H9 (cell line): Measurements from ENCODE around the gene R3HDM2. TPM values are rescaled to one million over a fixed set of nuclear protein-coding genes. Genes with fewer than 3 reads are reported as not detected.
"Not testable (repeated sequence)": the region's sequence is repeated elsewhere in the genome, so short reads cannot be mapped to it uniquely, and the experiment has no call there.

Source experiments
- DNase-seq: peaks from one replicate; pipeline ENCODE4 v3.0.0-alpha.2; 2017
- H2AFZ ChIP-seq: one replicate; pipeline ENCODE4 v1.6.1; 2013; ENCODE audit warnings: mild to moderate bottlenecking, low read length, control low read depth, moderate library complexity
- H2AK5ac ChIP-seq: 2 replicates; pipeline ENCODE4 v1.6.1; 2013; ENCODE audit warnings: low read length, control low read depth, mixed read lengths; ENCODE audit not compliant: insufficient read length
- H2BK120ac ChIP-seq: one replicate; pipeline ENCODE4 v1.6.1; 2013; ENCODE audit warnings: low read depth, mild to moderate bottlenecking, low read length, control low read depth, inconsistent platforms; ENCODE audit not compliant: poor library complexity, severe bottlenecking
- H2BK12ac ChIP-seq: 2 replicates; pipeline ENCODE4 v1.6.1; 2013; ENCODE audit warnings: low read length, control low read depth, mixed read lengths, low read depth; ENCODE audit not compliant: insufficient read length
- H2BK15ac ChIP-seq: 2 replicates; pipeline ENCODE4 v1.6.1; 2013; ENCODE audit warnings: low read depth, low read length, control low read depth
- H2BK20ac ChIP-seq: one replicate; pipeline ENCODE4 v1.6.1; 2013; ENCODE audit warnings: low read depth, mild to moderate bottlenecking, low read length, control low read depth, inconsistent platforms; ENCODE audit not compliant: poor library complexity, severe bottlenecking
- H2BK5ac ChIP-seq: 2 replicates; pipeline ENCODE4 v1.6.1; 2013; ENCODE audit warnings: low read length, control low read depth, mixed read lengths; ENCODE audit not compliant: insufficient read length
- H3K14ac ChIP-seq: 2 replicates; pipeline ENCODE4 v1.6.1; 2013; ENCODE audit warnings: low read length, control low read depth; ENCODE audit not compliant: insufficient read depth
- H3K18ac ChIP-seq: 2 replicates; pipeline ENCODE4 v1.6.1; 2013; ENCODE audit warnings: low read depth, mild to moderate bottlenecking, mixed read lengths, low read length, control low read depth; ENCODE audit not compliant: insufficient read length
- H3K23ac ChIP-seq: 2 replicates; pipeline ENCODE4 v1.6.1; 2013; ENCODE audit warnings: low read length, control low read depth, mixed read lengths, low read depth; ENCODE audit not compliant: insufficient read length
- H3K23me2 ChIP-seq: 2 replicates; pipeline ENCODE4 v1.6.1; 2013; ENCODE audit warnings: low read depth, mild to moderate bottlenecking, mixed read lengths, low read length, control low read depth; ENCODE audit not compliant: insufficient read length, poor library complexity, severe bottlenecking
- H3K27ac ChIP-seq: 2 replicates; pipeline ENCODE4 v1.5.1; 2013; ENCODE audit warnings: low read length, control low read depth, mixed read lengths, low read depth; ENCODE audit not compliant: insufficient read length
- H3K27me3 ChIP-seq: 2 replicates; pipeline ENCODE4 v1.6.1; 2013; ENCODE audit warnings: low read length, control low read depth, inconsistent platforms; ENCODE audit not compliant: insufficient read depth
- H3K4ac ChIP-seq: 2 replicates; pipeline ENCODE4 v1.6.1; 2013; ENCODE audit warnings: low read depth, mild to moderate bottlenecking, control low read depth, inconsistent platforms, low read length, moderate library complexity
- H3K4me1 ChIP-seq: 2 replicates; pipeline ENCODE4 v1.6.1; 2013; ENCODE audit warnings: low read length, control low read depth, inconsistent platforms; ENCODE audit not compliant: insufficient read depth
- H3K4me2 ChIP-seq: 2 replicates; pipeline ENCODE4 v1.6.1; 2013; ENCODE audit warnings: low read length, control low read depth, mixed read lengths; ENCODE audit not compliant: insufficient read length, insufficient read depth
- H3K56ac ChIP-seq: 2 replicates; pipeline ENCODE4 v1.6.1; 2013; ENCODE audit warnings: low read depth, mild to moderate bottlenecking, mixed read lengths, low read length, control low read depth; ENCODE audit not compliant: insufficient read length
- H3K79me1 ChIP-seq: 2 replicates; pipeline ENCODE4 v1.6.1; 2013; ENCODE audit warnings: low read depth, mild to moderate bottlenecking, moderate library complexity, low read length, control low read depth, inconsistent platforms; ENCODE audit not compliant: insufficient read depth, poor library complexity, severe bottlenecking
- H3K79me2 ChIP-seq: 2 replicates; pipeline ENCODE4 v1.6.1; 2013; ENCODE audit warnings: low read length, control low read depth, inconsistent platforms; ENCODE audit not compliant: insufficient read depth
- H3K9ac ChIP-seq: 2 replicates; pipeline ENCODE4 v1.6.1; 2013; ENCODE audit warnings: low read length, control low read depth, mixed read lengths; ENCODE audit not compliant: insufficient read length; ENCODE audit errors: extremely low read depth
- H3K9me3 ChIP-seq: one replicate; pipeline ENCODE4 v1.6.1; 2013; ENCODE audit warnings: low read depth, low read length, inconsistent platforms; ENCODE audit not compliant: control insufficient read depth
- H3T11ph ChIP-seq: one replicate; pipeline ENCODE4 v1.6.1; 2013; ENCODE audit warnings: mild to moderate bottlenecking, low read length, control low read depth, inconsistent platforms
- H4K20me1 ChIP-seq: one replicate; pipeline ENCODE4 v1.6.1; 2013; ENCODE audit not compliant: control insufficient read depth, insufficient read length, insufficient read depth
- H4K5ac ChIP-seq: 2 replicates; pipeline ENCODE4 v1.6.1; 2013; ENCODE audit warnings: low read depth, mild to moderate bottlenecking, mixed read lengths, low read length, control low read depth; ENCODE audit not compliant: insufficient read length
- H4K8ac ChIP-seq: replicated peaks from 2 replicates; pipeline ENCODE4 v1.6.1; 2013; ENCODE audit warnings: low read length, control low read depth, mixed read lengths, low read depth; ENCODE audit not compliant: insufficient read length
- H4K91ac ChIP-seq: 2 replicates; pipeline ENCODE4 v1.6.1; 2013; ENCODE audit warnings: low read depth, mild to moderate bottlenecking, moderate library complexity, mixed read lengths, low read length, control low read depth; ENCODE audit not compliant: insufficient read length
- H3K27ac Mint-ChIP-seq, 3 experiments: 2 replicates in 2 of 3; 3 replicates in 1 of 3; pipeline ENCODE4 v1.8.0; 2020 to 2021; ENCODE audit warnings: mixed read lengths in 3 of 3, mild to moderate bottlenecking in 1 of 3, moderate library complexity in 1 of 3
- H3K27me3 Mint-ChIP-seq: 2 replicates; pipeline ENCODE4 v1.8.0; 2021; ENCODE audit warnings: low read depth, mild to moderate bottlenecking, moderate library complexity, mixed read lengths
- H3K36me3 Mint-ChIP-seq, 3 experiments: 2 replicates in 2 of 3; 3 replicates in 1 of 3; pipeline ENCODE4 v1.8.0; 2020 to 2021; ENCODE audit warnings: low read depth in 3 of 3, mixed read lengths in 3 of 3; ENCODE audit not compliant: insufficient read depth in 1 of 3
- H3K4me1 Mint-ChIP-seq, 2 experiments: 2 replicates each; pipeline ENCODE4 v1.8.0; 2020; ENCODE audit warnings: mixed read lengths in 2 of 2
- H3K4me3 Mint-ChIP-seq, 2 experiments: 2 replicates in 1 of 2; 3 replicates in 1 of 2; pipeline ENCODE4 v1.8.0; 2020 to 2021; ENCODE audit warnings: mild to moderate bottlenecking in 2 of 2, mixed read lengths in 2 of 2, moderate library complexity in 1 of 2
- H3K9me3 Mint-ChIP-seq, 2 experiments: 2 replicates in 1 of 2; 3 replicates in 1 of 2; pipeline ENCODE4 v1.8.0; 2020; ENCODE audit warnings: mild to moderate bottlenecking in 2 of 2, mixed read lengths in 2 of 2, moderate library complexity in 1 of 2
- WGBS: extraction: QIAGEN DNeasy Blood & Tissue Kit; methylation state at CpG from one replicate; pipeline ENCODE4 v1.1.7; 2013; ENCODE audit warnings: missing lambda C conversion rate, low lambda C conversion rate, mixed read lengths; ENCODE audit not compliant: insufficient read length; ENCODE audit errors: extremely low coverage; 5-methylcytosine and 5-hydroxymethylcytosine counted together
- total RNA-seq: library from RNA; stranded (reverse); gene quantifications from 2 replicates; pipeline ENCODE4 v1.2.1, GENCODE V29; 2021
- TF ChIP-seq, protein P1 (sequence below): fragments of 200-600 bp; sonication (generic); conservative IDR thresholded peaks from 3 replicates; pipeline ENCODE4 v1.8.0; 2021; ENCODE audit warnings: antibody characterized with exemption, mild to moderate bottlenecking

The R3HDM2 gene
- total RNA-seq, 1 experiment from 2014 or later = 43.9 TPM

DNA sequence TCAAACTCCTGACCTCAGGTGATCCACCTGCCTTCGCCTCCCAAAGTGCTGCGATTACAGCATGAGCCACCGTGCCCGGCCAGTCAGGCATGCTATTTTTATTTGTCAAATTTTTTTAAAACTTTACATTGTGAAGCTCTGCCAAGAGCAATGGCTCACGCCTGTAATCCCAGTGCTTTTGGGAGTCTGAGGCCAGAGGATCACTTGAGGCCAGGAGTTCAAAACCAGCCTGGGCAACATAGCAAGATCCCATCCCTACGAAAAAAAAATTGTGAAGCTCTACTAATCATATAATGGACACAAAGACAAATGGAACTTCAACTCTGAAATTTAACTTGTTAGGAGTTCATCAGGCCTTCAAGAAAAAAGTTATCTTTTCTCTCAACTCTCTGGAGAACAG, 1.9 kb downstream of the R3HDM2 start:
- H4K5ac ChIP-seq = no peak overlapping the region
- no peaks in the 10 kb centered on the region for H3K79me1 ChIP-seq
- no peak overlapping the region for H2AFZ ChIP-seq
- no peaks in the 10 kb centered on the region for H3K79me2 ChIP-seq
- H3K14ac ChIP-seq = no peak overlapping the region
- no peaks in the 10 kb centered on the region; a peak in 1 of 5 replicates for H3K9me3 Mint-ChIP-seq
- H3K9me3 ChIP-seq = no peaks in the 10 kb centered on the region
- no peak overlapping the region for H3K18ac ChIP-seq
- no peak overlapping the region for H2AK5ac ChIP-seq
- H2BK20ac ChIP-seq = no peak overlapping the region
- peaks cover 2 to 18% (median 8%) of the 10 kb centered on the region in 3 experiments; a peak in 6 of 7 replicates for H3K36me3 Mint-ChIP-seq
- H3K27ac ChIP-seq = no peak overlapping the region
- no peak overlapping the region for H3K4me2 ChIP-seq
- H3K27me3 ChIP-seq = no peaks in the 10 kb centered on the region
- DNase-seq = no peak
- no peaks in the 10 kb centered on the region for H3K27me3 Mint-ChIP-seq
- no peak overlapping the region for H3K23ac ChIP-seq
- no peak overlapping the region for H3K4ac ChIP-seq
- no peaks in the 10 kb centered on the region for H3K4me1 ChIP-seq
- peaks cover 20 to 27% of the 10 kb centered on the region in 2 experiments for H3K4me1 Mint-ChIP-seq
- no peak overlapping the region for H3T11ph ChIP-seq
- no peak overlapping the region for H3K9ac ChIP-seq
- peak overlapping the region; percentile 90 to 99 for H3K4me3 Mint-ChIP-seq
- no peak overlapping the region for H4K8ac ChIP-seq
- no peak overlapping the region for H4K91ac ChIP-seq
- no peak overlapping the region for H2BK15ac ChIP-seq
- no peak overlapping the region for H2BK120ac ChIP-seq
- no CpG with 5 or more reads among the region's 6 CpGs for WGBS
- no peak overlapping the region for H3K56ac ChIP-seq
- TF ChIP-seq, protein P1, sequence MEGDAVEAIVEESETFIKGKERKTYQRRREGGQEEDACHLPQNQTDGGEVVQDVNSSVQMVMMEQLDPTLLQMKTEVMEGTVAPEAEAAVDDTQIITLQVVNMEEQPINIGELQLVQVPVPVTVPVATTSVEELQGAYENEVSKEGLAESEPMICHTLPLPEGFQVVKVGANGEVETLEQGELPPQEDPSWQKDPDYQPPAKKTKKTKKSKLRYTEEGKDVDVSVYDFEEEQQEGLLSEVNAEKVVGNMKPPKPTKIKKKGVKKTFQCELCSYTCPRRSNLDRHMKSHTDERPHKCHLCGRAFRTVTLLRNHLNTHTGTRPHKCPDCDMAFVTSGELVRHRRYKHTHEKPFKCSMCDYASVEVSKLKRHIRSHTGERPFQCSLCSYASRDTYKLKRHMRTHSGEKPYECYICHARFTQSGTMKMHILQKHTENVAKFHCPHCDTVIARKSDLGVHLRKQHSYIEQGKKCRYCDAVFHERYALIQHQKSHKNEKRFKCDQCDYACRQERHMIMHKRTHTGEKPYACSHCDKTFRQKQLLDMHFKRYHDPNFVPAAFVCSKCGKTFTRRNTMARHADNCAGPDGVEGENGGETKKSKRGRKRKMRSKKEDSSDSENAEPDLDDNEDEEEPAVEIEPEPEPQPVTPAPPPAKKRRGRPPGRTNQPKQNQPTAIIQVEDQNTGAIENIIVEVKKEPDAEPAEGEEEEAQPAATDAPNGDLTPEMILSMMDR = no peak
- no peak overlapping the region for H2BK12ac ChIP-seq
- no peaks in the 10 kb centered on the region for H4K20me1 ChIP-seq
- peak overlapping the region; percentile 35 to 68 (median 45); a peak in 4 of 7 replicates for H3K27ac Mint-ChIP-seq
- H3K23me2 ChIP-seq = peaks cover 8% of the 10 kb centered on the region
- no peak overlapping the region for H2BK5ac ChIP-seq

DNA sequence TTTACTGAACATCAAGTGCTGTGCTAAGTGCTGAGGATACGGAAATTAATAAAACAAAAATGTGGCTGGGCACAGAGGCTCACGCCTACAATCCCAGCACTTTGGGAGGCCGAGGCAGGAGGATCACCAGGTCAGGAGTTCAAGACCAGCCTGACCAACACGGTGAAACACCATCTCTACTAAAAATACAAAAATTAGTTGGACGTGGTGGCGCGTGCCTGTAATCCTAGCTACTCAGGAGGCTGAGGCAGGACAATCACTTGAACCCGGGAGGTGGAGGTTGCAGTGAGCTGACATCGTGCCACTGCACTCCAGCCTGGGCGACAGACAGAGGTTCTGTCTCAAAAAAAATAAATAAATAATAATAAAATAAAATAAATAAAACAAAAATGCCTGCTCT, 3.9 kb downstream of the R3HDM2 start:
- H3K4ac ChIP-seq, H3T11ph ChIP-seq, H3K23me2 ChIP-seq, H3K56ac ChIP-seq, H3K9me3 Mint-ChIP-seq, H4K8ac ChIP-seq, H4K91ac ChIP-seq, DNase-seq, H3K14ac ChIP-seq, H3K79me2 ChIP-seq, H3K27ac ChIP-seq, H3K27me3 ChIP-seq, H3K4me1 ChIP-seq, H3K18ac ChIP-seq, H4K5ac ChIP-seq, H2BK12ac ChIP-seq, H2BK5ac ChIP-seq, H4K20me1 ChIP-seq, H2AFZ ChIP-seq, H3K27me3 Mint-ChIP-seq, H2BK120ac ChIP-seq, H3K79me1 ChIP-seq, H2AK5ac ChIP-seq, H3K4me2 ChIP-seq, H3K9me3 ChIP-seq, H3K23ac ChIP-seq, H2BK15ac ChIP-seq, H2BK20ac ChIP-seq, H3K9ac ChIP-seq: not testable (repeated sequence)
- Mint-ChIP-seq H3K4me1 (peaks cover 20 to 24% of the 10 kb centered on the region in 2 experiments), H3K36me3 (peaks cover 4 to 23% (median 15%) of the 10 kb centered on the region in 3 experiments; a peak in 6 of 7 replicates), H3K27ac (peak overlapping the region in 1 of 3 experiments; percentile 2; a peak in 1 of 7 replicates), H3K4me3 (peak overlapping the region in 1 of 2 experiments; percentile 38; a peak in 1 of 5 replicates)
- WGBS = no CpG with 5 or more reads among the region's 10 CpGs
